ENCODE measurements around the gene TRABD2B. TPM values are rescaled to one million over a fixed set of nuclear protein-coding genes. Genes with fewer than 3 reads are reported as not detected.
A peak's percentile ranks its signal among the peaks of the same experiment; 100 is the strongest.

Gene TRABD2B
- total RNA-seq, 4 donors from 2014 or later, result 0.35 to 2.5 (median 0.88) TPM

DNA sequence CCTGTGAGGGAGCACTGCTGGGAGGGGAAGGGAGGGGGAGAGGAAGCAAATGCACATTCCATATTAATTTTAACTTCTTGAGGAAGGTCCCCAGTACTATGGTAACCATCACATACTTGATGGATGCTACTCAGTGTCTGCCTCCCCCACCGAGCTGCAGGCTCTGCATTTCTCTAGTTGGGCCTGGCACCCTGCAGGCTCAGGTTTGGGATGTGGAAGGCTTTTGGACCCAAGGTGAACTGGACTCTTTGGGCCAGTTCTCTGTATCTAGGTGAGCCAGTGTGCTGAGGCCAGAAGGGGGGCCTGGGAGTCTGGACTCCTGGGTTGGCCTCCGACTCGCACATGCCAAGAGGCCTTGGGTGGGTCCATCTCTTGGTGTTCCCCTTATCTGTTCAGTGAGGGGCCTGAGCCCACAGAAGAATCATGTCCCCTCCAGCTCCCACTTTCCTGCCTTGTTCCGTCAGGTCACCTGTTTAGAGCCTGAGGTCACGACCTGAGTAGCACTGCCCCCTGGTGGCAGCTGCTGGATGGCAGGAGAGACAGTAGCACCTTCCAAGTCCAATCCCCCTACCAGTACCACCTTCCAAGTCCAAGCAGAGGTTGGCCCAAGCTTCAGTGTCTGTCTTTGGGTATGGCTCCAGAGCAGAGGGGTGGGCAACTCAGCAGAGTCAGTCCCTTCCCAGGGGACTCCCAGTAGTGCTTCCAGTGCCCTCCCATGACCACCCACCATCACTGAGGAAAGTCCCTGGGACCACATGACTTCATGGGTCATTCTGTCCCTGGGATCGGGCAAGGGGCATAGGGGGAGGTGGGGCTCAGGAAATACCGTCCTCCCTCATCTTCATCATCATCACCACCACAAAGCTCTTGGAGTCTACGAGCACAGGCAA lies 241.8 kb downstream of the TRABD2B start:
- H3K27ac ChIP-seq, result no peak overlapping the region
- H3K36me3 ChIP-seq, result no peaks in the 10 kb centered on the region
- peaks cover 0 to 15% (median 0%) of the 10 kb centered on the region in 4 donors for H3K4me1 ChIP-seq
- TF ChIP-seq, protein P1, sequence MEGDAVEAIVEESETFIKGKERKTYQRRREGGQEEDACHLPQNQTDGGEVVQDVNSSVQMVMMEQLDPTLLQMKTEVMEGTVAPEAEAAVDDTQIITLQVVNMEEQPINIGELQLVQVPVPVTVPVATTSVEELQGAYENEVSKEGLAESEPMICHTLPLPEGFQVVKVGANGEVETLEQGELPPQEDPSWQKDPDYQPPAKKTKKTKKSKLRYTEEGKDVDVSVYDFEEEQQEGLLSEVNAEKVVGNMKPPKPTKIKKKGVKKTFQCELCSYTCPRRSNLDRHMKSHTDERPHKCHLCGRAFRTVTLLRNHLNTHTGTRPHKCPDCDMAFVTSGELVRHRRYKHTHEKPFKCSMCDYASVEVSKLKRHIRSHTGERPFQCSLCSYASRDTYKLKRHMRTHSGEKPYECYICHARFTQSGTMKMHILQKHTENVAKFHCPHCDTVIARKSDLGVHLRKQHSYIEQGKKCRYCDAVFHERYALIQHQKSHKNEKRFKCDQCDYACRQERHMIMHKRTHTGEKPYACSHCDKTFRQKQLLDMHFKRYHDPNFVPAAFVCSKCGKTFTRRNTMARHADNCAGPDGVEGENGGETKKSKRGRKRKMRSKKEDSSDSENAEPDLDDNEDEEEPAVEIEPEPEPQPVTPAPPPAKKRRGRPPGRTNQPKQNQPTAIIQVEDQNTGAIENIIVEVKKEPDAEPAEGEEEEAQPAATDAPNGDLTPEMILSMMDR (IDR thresholded peaks at IDR 0.05), result peak in 5 of 6 experiments; percentile 22 to 68 (median 62)
- no peak for TF ChIP-seq POLR2A (IDR thresholded peaks at IDR 0.05)
- no peak overlapping the region for H3K4me3 ChIP-seq
- H3K9me3 ChIP-seq, result no peaks in the 10 kb centered on the region
- no peaks in the 10 kb centered on the region for H3K27me3 ChIP-seq
- peak; percentile 33 to 83 (median 71) for DNase-seq

DNA sequence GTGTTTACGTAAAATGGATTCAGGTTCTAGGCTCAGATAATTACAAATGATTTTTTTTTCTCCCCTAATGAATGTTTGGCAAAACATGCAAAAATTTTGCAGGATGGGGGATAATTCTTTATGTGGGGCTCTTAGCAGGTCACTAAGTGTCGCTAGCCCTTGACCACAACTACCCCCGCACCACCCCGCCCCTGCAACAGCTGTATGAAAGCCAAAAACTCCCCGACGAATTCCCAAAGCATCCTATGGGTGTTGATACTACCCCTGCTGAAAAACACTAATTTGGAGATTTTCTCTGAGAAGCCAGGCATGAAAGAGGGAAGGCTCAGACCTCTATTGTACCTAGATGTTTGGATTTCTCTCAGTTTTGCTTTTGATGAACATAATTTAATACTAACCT lies 243.0 kb downstream of the TRABD2B start:
- peaks cover 0 to 15% (median 0%) of the 10 kb centered on the region in 4 donors for H3K4me1 ChIP-seq
- no peaks in the 10 kb centered on the region for H3K9me3 ChIP-seq
- DNase-seq, result no peak
- no peaks in the 10 kb centered on the region for H3K36me3 ChIP-seq
- no peak for TF ChIP-seq POLR2A (IDR thresholded peaks at IDR 0.05)
- TF ChIP-seq, protein P1 (IDR thresholded peaks at IDR 0.05), result no peak
- no peak overlapping the region for H3K27ac ChIP-seq
- H3K4me3 ChIP-seq, result no peak overlapping the region
- no peaks in the 10 kb centered on the region for H3K27me3 ChIP-seq

DNA sequence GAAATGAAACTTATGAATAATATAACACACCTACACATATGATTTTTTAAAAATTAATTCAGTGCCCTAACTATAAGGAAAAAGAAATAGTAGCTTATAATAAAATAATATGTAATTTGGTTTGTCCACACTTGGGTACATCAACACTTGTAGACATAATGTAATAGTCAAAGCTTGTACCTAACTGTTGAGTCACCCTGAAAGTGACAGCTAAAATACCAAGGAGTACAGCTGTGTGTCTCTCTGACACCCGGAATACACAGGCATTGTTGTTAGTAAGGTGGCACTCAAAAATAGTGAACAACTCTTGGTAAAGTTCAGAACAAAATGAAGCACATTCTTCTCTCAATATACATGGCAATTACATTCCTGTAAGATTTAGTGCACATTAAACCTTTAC lies 243.4 kb downstream of the TRABD2B start:
- no peak for DNase-seq
- Histone ChIP-seq H3K27me3 (no peaks in the 10 kb centered on the region), H3K36me3 (no peaks in the 10 kb centered on the region), H3K4me3 (no peak overlapping the region), H3K9me3 (no peaks in the 10 kb centered on the region), H3K27ac (no peak overlapping the region), H3K4me1 (peaks cover 0 to 15% (median 0%) of the 10 kb centered on the region in 4 donors)
- no peak for TF ChIP-seq POLR2A (IDR thresholded peaks at IDR 0.05)
- TF ChIP-seq, protein P1 (IDR thresholded peaks at IDR 0.05), result no peak

DNA sequence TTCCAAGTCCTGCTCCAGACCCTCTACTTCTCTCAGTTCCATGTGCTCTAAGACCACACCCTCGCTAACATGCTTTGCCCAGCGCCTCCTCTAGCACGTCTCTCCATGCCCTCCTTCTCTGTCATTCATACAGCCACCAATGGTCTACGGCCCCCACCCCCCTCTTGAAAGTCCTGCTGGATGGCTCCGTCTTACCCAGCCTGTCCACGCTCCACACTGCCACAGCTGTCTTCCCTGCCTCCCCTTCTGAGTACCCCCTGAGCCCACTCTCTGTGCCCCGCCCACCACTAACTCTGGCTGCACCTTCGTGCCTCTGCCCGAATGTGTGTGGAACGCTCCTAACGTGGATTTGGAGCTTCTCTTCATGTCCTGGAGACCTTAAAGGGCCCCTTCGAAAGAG lies 244.6 kb downstream of the TRABD2B start:
- H3K27me3 ChIP-seq, result no peaks in the 10 kb centered on the region
- peak in 1 of 3 donors; percentile 10 for DNase-seq
- peaks cover 0 to 15% (median 0%) of the 10 kb centered on the region in 4 donors for H3K4me1 ChIP-seq
- no peaks in the 10 kb centered on the region for H3K36me3 ChIP-seq
- H3K27ac ChIP-seq, result peak overlapping the region in 1 of 4 donors; percentile 8
- H3K9me3 ChIP-seq, result no peaks in the 10 kb centered on the region
- no peak overlapping the region for H3K4me3 ChIP-seq
- TF ChIP-seq POLR2A (IDR thresholded peaks at IDR 0.05), result no peak
- TF ChIP-seq, protein P1 (IDR thresholded peaks at IDR 0.05), result no peak

DNA sequence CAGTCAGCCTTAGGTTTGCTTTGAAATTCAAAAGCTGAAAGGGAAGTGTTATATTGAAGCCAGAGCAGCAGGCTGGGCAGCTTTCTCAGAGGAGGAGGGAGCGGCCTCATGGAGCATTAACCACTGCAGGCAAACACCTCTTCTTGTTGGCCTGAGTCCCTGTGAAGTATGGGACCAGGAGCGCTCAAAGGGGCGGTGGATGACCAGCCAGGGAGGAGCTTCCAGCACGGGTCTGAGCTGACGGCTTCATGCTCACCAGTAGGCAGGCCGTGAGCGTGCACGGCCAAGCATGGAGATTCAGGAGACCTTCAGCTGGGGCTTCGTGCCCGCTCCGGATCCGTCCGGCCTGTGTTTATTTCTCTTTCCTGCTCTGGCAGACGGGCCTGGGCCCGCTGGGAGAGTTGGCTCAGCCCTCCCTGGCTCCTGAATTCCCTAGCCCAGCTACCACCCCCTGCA lies 245.2 kb downstream of the TRABD2B start:
- H3K27ac ChIP-seq, result peak overlapping the region in 1 of 4 donors; percentile 8
- H3K36me3 ChIP-seq, result no peaks in the 10 kb centered on the region
- peaks cover 0 to 15% (median 0%) of the 10 kb centered on the region in 4 donors for H3K4me1 ChIP-seq
- no peaks in the 10 kb centered on the region for H3K27me3 ChIP-seq
- H3K9me3 ChIP-seq, result no peaks in the 10 kb centered on the region
- DNase-seq, result peak in 2 of 3 donors; percentile 14 to 53
- no peak overlapping the region for H3K4me3 ChIP-seq
- TF ChIP-seq, protein P1 (IDR thresholded peaks at IDR 0.05), result no peak
- TF ChIP-seq POLR2A (IDR thresholded peaks at IDR 0.05), result no peak
